Endometrium (tissue), 2 donors: Measurements from ENCODE around the gene ZKSCAN7.
A peak's percentile ranks its signal among the peaks of the same experiment; 100 is the strongest.
"Not testable (repeated sequence)": the region's sequence is repeated elsewhere in the genome, so short reads cannot be mapped to it uniquely, and the experiment has no call there.

Source experiments
- FAIRE-seq: peaks from 2 replicates; lab custom pipeline; 2012; peaks lifted over from hg19 to GRCh38; lab: Jason Lieb, UNC
- donor health status: control.
- donor health status: control.

Gene ZKSCAN7

GRCh38 chr3:44577354-44577952, 22.5 kb downstream of the ZKSCAN7 start:
- not testable (repeated sequence) for FAIRE-seq

- not testable (repeated sequence) for FAIRE-seq
Measured at GRCh38 chr3:44578316-44578715, 23.3 kb downstream of the ZKSCAN7 start.

- not testable (repeated sequence) for FAIRE-seq
Measured at GRCh38 chr3:44578924-44579515, 24.0 kb downstream of the ZKSCAN7 start.

GRCh38 chr3:44579749-44580148, 24.8 kb downstream of the ZKSCAN7 start:
- not testable (repeated sequence) for FAIRE-seq

- not testable (repeated sequence) for FAIRE-seq
Measured at GRCh38 chr3:44580971-44581370, 26.0 kb downstream of the ZKSCAN7 start.

GRCh38 chr3:44584646-44585501, 29.9 kb downstream of the ZKSCAN7 start, which contains the start of gene ZNF660:
Gene ZNF660, plus strand, starts transcription at chr3:44584964. Its CDS starts 9,230 bp downstream, at chr3:44594194.
- peak; percentile 85 for FAIRE-seq

- FAIRE-seq, result no peak
Measured at GRCh38 chr3:44596621-44597020, 41.6 kb downstream of the ZKSCAN7 start.

GRCh38 chr3:44601749-44602148, 46.8 kb downstream of the ZKSCAN7 start:
- no peak for FAIRE-seq

- FAIRE-seq, result no peak
Measured at GRCh38 chr3:44612678-44613077, 57.7 kb downstream of the ZKSCAN7 start.
